Loucy (cell line): ENCODE data around the gene KCNA2.

Source experiments
- EZH2phosphoT487 ChIP-seq: fragments of 200-600 bp; IDR thresholded peaks from 2 replicates; pipeline ENCODE4 v1.6.1; 2018; ENCODE audit warnings: antibody characterized with exemption, mild to moderate bottlenecking, moderate library complexity, borderline replicate concordance
- TF ChIP-seq, protein P1 (sequence below): fragments of 200-600 bp; sonication (generic); conservative IDR thresholded peaks from 2 replicates; pipeline ENCODE4 v1.5.1; 2014; ENCODE audit warnings: mild to moderate bottlenecking, antibody characterized with exemption, low read length

GRCh38 chr1:110551278-110551809 is 54.8 kb downstream of the KCNA2 start:
- TF ChIP-seq, protein P1, sequence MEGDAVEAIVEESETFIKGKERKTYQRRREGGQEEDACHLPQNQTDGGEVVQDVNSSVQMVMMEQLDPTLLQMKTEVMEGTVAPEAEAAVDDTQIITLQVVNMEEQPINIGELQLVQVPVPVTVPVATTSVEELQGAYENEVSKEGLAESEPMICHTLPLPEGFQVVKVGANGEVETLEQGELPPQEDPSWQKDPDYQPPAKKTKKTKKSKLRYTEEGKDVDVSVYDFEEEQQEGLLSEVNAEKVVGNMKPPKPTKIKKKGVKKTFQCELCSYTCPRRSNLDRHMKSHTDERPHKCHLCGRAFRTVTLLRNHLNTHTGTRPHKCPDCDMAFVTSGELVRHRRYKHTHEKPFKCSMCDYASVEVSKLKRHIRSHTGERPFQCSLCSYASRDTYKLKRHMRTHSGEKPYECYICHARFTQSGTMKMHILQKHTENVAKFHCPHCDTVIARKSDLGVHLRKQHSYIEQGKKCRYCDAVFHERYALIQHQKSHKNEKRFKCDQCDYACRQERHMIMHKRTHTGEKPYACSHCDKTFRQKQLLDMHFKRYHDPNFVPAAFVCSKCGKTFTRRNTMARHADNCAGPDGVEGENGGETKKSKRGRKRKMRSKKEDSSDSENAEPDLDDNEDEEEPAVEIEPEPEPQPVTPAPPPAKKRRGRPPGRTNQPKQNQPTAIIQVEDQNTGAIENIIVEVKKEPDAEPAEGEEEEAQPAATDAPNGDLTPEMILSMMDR = no peak
- TF ChIP-seq EZH2phosphoT487 = no peak
